G401 (cell line): ENCODE results near the gene PLD1. TPM values are rescaled to one million over a fixed set of nuclear protein-coding genes. Genes with fewer than 3 reads are reported as not detected.
A peak's percentile ranks its signal among the peaks of the same experiment; 100 is the strongest.
"Not testable (repeated sequence)": the region's sequence is repeated elsewhere in the genome, so short reads cannot be mapped to it uniquely, and the experiment has no call there.

Source experiments
- DNase-seq: peaks from one replicate; pipeline ENCODE4 v3.0.0-alpha.2; 2015; ENCODE audit warnings: low spot score
- in situ Hi-C: cut with HindIII; loops from 2 replicates; pipeline ENCODE4 v1.10.0; 2016; ENCODE audit warnings: low sequenced_read_pairs, mixed read lengths
- total RNA-seq: library from RNA; depleted of rRNA; stranded (reverse); fragments of >200 nt; shearing (Covaris generic); gene quantifications from 2 replicates; pipeline ENCODE4 v1.2.3, GENCODE V29; 2014

The PLD1 gene
- total RNA-seq, 1 experiment from 2014 or later: not detected

DNA sequence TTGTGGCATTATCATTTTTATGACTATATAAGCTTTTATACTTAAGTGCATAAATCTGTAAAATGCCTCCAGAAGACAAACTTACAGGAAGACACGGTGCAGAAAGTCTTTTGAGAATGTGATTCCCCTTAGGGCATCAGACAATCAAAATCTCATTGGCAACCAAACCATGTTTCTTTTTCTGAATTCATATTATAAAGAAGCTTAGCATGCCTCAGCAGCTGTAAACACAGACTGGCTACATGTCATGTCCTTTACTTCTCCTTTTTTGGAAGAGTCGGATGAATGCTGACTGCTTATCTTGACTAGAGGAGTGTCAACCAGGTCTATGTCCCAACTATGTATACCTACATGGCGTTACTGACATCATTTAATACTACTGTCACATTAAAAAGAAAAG lies 150.1 kb downstream of the PLD1 start:
- in situ Hi-C loops: no loop called here

DNA sequence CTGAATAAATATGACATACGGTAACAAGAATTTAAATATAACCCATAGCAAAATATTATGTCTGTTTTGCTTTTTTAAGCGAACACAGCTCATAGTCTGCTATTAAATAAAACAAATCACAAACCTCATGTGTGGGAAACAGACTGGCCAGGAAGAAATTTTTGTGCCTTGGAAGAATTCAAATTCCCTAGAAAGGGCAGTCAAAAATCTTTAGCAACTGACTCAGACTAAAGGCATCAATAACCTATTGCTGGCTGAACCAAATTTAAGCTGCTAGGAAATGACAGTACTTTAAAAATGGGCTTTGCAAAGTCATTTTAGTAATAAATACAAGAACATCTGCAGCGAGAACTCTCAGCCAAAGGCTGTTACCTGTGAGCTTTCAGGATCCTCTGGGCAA lies 151.4 kb downstream of the PLD1 start:
- in situ Hi-C loops: no loop called here
- DNase-seq: no peak

More for the DNA sequence above, 150.1 kb downstream of the PLD1 start:
- no peak for DNase-seq

DNA sequence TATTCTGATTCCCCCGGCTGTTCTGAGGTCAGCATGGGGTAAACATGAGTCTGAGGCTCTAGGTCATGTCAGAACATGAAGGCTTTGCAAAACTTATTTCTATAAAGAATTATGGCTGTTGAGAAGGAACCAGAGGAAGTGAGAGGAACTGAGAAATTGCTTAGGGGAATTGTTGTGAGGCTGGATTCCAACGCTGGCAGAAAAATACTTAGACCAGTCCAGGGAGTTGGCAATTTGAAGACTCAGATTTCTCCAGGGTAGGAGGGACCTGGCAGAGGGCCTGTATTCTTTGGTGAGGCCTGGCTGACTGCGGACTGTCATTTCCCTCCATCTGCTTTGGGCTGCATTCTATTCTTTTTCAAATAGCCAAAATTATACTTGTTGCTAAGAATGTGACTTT lies 155.5 kb downstream of the PLD1 start:
- in situ Hi-C loops: no loop called here
- DNase-seq: peak; percentile 47

DNA sequence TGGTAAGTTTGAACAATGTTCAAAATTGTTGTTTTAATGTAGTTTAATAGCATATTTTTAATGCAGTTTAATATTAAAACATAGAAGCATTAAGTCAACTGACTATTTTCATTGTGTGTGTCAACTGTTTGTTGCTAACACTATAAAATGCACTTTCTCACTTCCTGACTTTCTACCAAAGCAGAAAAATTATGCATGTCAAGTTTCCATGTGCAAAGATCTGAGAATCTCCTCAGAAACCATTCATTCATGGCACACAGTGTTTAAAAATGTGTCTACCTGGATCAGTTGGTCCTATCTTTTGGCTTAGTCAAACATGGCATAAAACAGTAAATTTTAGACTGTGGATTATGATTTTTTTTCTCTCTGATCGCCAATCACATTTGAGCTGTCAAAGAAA lies 156.0 kb downstream of the PLD1 start:
- no peak for DNase-seq
- in situ Hi-C loops: no loop called here

DNA sequence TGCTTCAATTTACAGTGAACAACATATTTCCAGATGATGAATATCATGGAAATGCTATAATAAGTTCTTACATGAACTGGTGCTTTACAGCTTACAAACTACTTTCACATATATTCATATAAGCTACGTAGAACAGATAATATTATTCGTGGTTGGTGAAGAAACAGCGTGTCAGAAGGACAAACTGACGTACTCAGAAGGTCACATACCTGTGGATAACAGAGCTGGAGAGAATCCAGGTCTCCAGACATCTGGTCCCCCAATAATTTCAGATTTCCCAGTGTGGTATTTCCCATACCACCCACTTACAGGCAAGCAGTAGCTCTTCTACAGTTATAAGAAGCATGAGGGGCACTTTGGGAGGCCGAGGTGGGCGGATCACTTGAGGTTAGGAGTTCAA lies 156.6 kb downstream of the PLD1 start:
- in situ Hi-C loops: no loop called here
- no peak for DNase-seq

DNA sequence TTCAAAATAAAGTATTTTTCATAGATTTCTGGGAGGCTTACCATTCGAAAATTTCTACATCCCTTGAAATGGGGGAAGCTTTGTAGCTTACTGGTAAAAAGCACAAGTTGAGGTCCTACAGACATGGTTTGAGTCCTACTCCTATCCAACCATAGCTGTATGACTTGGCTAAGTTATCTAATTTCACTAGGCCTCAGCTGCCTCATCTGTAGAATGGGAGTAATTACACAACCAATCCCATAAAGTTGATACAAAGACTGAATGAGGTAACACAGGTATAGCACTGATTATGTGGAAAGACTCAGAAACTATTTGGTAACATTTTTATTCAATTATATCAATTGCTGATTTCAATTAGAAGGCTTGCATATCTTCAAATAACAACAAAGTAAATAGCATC lies 157.4 kb downstream of the PLD1 start:
- in situ Hi-C loops: no loop called here

DNA sequence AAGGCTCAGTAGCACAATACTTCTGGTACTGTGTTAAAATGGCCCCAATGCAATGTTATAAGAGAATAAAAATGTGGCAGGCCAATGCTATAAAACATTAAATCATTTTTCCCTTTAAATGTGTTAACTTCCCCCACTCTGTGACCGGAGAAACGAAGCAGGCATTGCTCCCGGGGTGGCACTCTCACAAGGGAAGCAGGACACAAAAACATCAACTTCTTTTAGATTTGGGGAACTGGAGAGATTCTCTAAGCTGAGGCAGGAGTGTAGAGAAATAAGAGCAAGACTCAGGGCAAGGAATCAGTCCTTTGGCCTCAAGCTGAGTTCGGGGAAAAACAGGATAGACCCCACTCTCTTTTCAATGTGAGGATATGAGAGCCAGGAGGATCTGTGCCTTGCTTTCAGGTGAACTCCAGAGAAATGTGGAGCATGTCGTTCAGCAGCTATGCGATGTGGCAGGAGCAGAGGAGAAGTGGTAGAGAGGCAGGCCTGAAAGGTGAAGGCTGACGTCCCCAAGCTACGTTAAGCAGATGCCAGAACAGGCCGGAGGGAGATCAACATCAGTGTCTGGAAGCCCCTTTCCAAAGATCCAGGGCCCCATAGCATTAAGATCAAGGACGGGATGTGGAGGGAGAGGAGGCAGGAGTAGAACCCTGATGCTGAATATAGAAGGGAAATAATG lies 160.2 kb downstream of the PLD1 start:
- in situ Hi-C loops: no loop called here
- no peak for DNase-seq

More for the DNA sequence above, 157.4 kb downstream of the PLD1 start:
- no peak for DNase-seq

DNA sequence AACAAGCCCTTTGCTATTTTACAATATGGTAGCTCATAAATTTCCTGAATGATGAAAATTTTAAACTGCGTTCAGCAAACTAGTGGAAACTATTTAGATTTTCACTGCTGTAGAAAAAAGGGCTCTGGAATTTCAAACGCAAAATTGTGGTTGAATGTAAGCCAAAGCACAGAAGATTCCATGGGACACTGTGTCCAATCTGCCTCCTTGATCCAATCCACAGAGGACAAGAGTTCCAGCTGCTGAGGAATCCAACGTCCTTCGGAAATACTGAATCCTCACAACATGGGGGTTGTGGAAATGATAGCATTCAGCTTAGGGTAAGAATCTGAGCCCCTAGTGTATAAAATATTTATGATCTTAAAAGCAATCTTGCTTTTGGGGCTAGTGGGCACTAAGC lies 161.0 kb downstream of the PLD1 start:
- in situ Hi-C loops: no loop called here
- DNase-seq: no peak

DNA sequence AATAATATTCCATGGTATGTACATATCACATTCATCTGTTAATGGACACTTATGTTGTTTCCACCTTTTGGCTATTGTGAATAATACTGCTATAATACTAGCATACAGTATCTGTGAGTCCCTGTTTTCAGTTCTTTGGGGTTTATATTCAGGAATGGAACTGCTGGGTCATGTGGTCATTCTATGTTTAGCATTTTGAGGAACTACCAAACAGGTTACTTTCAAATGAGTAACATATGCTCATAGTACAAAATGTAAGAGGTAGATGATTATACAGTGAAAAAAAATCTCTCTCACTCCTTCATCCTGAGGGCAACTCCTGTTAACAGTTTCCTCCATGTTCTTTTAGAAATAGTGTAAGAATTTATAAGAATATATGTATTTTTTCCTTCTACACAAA lies 162.2 kb downstream of the PLD1 start:
- in situ Hi-C loops: no loop called here
- DNase-seq: no peak

DNA sequence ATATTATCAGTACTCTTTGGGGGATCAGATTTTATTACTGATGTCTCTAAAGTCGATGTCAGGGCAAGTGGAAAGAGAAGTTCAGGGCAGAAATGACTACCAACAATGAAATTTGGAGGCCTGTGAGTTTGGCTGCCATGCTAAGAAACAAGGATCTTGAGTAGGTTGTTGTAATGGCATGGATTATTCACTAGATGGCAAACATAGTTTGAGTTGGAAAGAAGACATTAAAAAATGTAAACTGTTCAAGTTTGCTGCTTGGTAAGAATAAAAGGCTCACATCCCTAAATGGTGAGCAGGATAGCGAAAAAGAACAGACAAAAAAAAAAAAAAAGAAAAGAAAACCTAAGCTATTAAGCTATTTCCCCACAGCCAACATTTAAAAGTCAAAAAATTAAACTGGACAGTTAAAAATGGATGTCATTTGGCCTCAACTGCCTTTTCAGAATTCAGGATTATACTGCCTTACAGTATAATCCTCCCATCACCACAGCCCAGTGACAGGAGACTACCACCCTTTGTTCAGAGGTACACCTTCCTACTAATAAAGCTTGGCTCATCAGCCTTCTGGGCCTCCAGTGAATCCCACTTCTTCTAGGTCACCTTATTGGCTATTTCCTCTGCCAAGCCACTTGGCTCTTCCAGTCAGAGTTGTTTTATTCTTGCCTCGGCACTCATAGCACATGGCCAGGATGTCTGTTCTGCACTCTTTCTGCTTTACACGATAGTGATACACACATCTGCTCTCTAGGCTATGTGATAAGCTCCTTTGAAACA lies 163.7 kb downstream of the PLD1 start:
- in situ Hi-C loops: no loop called here
- peak; percentile 43 for DNase-seq

DNA sequence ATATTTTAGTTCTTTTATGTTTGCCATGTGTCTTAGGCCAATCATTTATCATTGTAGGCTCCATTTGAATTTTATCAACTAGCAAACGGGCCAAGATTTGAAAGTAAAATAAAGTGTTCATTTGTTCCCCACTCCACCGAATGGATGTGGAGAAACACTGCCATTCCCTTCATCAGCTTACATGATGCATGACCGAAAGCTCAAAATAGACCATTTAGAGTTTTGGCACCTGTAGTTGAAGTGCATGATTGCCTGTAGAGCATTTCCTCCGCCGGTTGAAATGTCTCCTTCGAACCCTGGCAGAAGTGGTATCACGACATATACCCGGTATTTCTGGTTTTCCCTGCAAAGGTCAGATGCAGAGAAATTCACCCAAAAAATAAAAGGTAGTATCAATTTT lies 165.6 kb downstream of the PLD1 start:
- no peak for DNase-seq
- in situ Hi-C loops: no loop called here

DNA sequence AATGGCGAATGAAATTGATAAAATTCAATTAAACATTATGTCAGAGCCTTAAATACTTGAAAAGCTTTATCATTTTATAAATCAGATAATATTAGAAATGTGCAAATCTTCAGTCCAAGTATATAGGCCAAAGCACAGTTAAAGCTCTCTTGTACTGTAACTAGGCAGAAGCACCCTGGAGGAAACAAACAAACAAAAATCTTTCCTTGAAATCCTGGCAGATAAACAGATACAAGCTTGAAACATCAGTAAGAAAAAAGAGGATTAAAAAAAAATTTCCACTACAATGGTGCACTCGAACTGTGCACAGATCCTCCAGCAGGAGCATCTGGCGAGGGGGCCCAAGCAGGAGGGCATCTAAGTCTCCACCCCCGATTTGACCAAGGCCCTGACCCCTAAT lies 166.6 kb downstream of the PLD1 start:
- in situ Hi-C loops: no loop called here
- no peak for DNase-seq

DNA sequence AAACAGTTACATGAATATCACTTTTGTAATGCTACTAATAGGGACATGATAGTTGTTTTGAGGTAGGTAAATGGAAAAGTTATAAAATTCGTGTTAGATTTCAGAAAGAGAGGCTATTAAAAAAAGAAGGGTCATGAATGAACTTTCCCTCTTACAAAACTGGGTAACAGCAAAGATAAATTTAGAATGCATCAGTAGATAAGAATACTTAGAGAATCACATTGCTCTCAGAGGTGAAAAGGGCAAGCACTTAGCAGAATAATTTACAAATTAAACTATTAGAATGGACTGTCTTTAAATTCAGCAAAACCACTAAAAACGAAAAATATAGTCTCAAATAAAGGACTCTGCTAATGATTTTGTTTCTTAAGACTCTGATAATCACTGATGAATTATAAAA lies 167.2 kb downstream of the PLD1 start:
- DNase-seq: no peak
- in situ Hi-C loops: no loop called here

DNA sequence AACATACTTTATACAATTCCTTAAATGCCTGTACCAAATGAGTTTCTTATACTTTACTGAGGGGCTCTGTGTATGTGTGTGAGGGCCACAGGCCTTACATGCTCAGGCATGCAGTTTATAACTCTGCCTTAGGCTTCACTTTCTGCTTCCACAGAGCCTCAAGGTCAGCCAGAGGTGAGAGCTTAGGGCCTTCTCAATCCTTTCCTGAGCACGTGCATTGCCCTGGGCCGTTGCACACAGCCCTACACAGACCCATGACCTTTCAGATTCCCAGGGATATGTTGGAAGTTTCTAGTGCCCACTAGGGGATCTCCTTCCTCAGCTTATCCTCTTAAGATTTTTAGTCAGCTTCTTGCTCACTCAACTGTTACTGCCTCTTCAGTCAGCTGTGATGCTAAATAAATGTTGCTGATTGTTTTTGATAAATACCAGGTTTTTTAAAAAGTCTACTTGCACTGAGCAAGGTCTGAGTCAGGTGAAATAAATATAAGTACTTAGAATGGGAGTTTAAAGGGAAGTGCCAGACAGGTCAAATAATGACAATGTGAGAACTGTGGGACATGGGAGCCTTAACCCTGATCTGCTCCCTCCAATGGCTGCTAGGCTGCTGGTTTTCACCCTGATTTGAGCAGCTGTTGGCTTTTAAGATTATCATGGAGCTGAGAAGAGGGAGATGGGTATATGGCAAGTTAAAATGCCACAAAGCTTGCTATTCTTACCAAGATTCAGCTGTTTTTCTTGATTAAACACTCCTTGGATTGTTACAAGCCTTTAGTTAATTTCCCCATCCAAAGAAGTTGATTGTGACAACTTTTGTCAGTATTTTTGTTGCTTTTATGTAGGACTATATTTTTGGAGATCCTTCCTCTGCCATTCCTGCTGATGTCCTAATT lies 169.5 kb downstream of the PLD1 start:
- in situ Hi-C loops: no loop called here
- DNase-seq: no peak

DNA sequence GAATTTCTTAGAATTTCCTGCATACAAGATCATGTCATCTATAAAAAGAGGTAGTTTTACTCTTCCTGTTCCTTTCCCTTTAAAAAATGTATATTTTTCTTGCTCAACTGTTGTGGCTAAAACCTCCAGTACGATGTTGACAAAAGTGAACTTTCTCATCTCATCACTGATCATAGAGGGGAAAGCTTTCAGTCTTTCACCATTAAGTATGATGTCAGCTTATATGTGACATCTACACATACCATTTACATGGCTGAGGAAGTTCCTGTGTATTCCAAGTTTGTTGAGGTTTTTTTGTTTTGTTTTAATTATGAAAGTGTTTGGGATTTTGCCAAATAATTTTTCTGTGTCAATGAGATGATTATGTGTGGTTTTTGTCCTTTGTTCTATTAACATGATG lies 173.6 kb downstream of the PLD1 start:
- in situ Hi-C loops: no loop called here
- no peak for DNase-seq

DNA sequence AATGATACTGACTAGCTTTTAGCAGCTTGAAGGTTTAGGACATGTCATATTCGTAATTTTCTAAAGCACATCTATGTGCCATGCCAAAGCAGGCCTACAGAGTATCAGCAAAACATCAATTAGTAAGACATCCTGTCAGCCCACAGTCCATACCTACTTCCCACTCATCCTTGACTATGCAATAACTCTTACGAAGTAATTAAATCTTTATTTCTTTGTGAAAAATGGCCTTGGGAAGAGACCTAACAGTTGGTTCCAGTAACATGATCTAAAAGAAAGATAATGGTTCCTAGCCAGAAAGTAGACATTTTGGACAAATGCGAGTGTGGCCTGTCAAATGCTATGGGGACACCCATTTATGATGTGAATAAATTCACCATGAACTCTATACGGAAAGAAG lies 177.5 kb downstream of the PLD1 start:
- DNase-seq: no peak
- in situ Hi-C loops: no loop called here

DNA sequence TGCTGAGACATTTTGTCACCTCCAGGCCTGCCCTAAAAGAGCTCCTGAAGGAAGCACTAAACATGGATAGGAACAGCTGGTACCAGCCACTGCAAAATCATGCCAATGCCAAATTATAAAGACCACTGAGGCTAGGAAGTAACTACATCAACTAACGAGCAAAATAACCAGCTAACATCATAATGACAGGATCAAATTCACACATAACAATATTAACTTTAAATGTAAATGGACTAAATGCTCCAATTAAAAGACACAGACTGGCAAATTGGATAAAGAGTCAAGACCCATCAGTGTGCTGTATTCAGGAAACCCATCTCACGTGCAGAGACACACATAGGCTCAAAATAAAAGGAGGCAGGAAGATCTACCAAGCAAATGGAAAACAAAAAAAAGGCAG lies 183.5 kb downstream of the PLD1 start:
- DNase-seq, in situ Hi-C loops: not testable (repeated sequence)

DNA sequence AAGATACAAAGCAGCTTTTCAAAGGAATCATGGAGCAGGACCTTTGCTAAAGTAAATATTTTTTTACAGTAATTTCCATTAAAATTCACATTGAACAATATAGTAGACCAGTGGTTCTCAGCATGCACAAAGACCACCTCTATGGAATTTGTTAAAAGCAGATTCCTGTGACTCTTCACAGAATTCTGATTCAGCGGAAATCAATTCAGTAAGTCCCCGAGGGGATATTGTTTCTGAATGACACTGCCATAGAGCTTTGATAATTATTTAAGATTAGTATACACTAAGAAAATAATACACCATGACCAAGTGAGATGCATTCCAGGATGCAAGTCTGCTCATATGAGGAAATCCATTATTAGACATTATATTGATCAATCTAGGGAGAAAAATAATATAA lies 188.2 kb downstream of the PLD1 start:
- no peak for DNase-seq
- in situ Hi-C loops: no loop called here

DNA sequence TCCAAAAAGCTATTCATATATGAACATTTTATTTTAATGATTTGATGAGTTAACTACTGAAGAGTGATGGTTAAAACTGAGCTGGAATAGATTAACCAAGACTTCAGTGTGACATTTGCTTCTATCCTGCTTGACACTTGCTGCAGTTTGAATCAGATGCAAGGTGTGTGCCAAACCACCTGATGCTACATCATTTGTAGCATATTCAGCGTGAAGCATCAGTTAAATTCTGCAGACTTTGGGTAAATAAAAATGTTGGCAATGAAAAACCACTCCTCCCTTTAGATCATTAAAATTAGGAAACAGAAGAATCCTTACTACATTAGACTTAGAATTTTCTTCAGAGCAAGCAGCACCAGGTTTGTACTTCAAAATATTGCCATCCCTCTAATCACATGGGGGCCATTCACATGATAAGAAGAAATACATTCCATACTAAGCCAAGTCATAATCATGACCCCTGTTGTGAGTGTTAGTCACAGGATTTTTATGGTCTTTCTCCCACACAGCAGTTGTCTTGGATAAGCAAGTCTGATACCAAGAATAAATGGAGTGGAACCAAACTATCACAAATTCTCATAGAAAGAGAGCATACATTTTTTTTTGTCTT lies 189.4 kb downstream of the PLD1 start:
- no peak for DNase-seq
- in situ Hi-C loops: no loop called here

DNA sequence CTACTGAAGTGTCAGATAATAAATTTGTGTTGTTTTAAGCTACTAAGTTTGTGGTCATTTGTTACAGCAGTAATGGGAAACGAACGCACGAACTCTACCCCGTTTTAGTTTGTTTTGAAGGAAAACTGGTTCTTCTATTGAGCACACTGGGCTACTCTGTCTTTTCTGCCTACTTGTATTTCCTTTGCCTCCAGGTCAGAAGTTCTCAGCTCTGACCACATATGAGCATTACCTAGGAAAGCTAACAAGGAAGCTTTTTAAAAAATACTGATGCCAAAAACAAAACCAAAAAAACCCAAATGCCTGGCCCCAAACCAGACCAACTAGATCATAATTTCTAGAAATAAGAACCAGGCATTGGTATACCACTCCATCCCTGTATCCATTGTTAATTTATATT lies 193.5 kb downstream of the PLD1 start:
- no peak for DNase-seq
- in situ Hi-C loops: no loop called here
